A549 (cell line): ENCODE measurements around the gene RAB3GAP2. TPM values are rescaled to one million over a fixed set of nuclear protein-coding genes. Genes with fewer than 3 reads are reported as not detected.
"Not testable (repeated sequence)": the region's sequence is repeated elsewhere in the genome, so short reads cannot be mapped to it uniquely, and the experiment has no call there.

ENCODE experiments used
- ATAC-seq, 2 experiments: fragments of 200-7000 bp in 1 of 2; fragments of >200 bp in 1 of 2; cut with Nextera tagmentation in 1 of 2; cut with Tn5 transposase in 1 of 2; 3 replicates each; pipeline versions ENCODE4 v1.8.0 to v1.9.1; 2018 to 2020; ENCODE audit warnings: mild to moderate bottlenecking in 1 of 2, moderate library complexity in 1 of 2
- CTCF ChIA-PET: fragments of 300-600 bp; sonication (Branson Sonifier 250); formaldehyde crosslinking; extraction: SDS; loops from one replicate; lab custom pipeline; 2021; ENCODE audit warnings: antibody characterized with exemption, inconsistent platforms; lab: Yijun Ruan, JAX
- POLR2A ChIA-PET: fragments of 350-600 bp; formaldehyde crosslinking; extraction: SDS; loops from one replicate; lab custom pipeline; 2021; ENCODE audit warnings: antibody characterized with exemption, inconsistent platforms; lab: Yijun Ruan, JAX
- DNase-seq, 2 experiments: peaks; one replicate each; pipeline versions ENCODE4 v3.0.0 to v3.0.0-alpha.2; 2011 to 2016; ENCODE audit warnings: low read depth in 1 of 2, low spot score in 1 of 2
- FAIRE-seq: peaks from 2 replicates; lab custom pipeline; 2011; peaks lifted over from hg19 to GRCh38; lab: Jason Lieb, UNC
- H3K27ac ChIP-seq, 2 experiments: fragments of >200 bp; sonication (Bioruptor Twin); formaldehyde crosslinking; 3 replicates each; pipeline ENCODE4 v1.5.1; 2016 to 2017
- H3K4me1 ChIP-seq: fragments of >200 bp; sonication (Bioruptor Twin); formaldehyde crosslinking; 3 replicates; pipeline ENCODE4 v1.6.1; 2016
- H3K4me2 ChIP-seq: fragments of >200 bp; sonication (Bioruptor Twin); formaldehyde crosslinking; 3 replicates; pipeline ENCODE4 v1.6.1; 2016
- H3K4me3 ChIP-seq: fragments of >200 bp; sonication (Bioruptor Twin); formaldehyde crosslinking; 3 replicates; pipeline ENCODE4 v1.5.1; 2016
- H3K9me3 ChIP-seq: fragments of >200 bp; sonication (Bioruptor Twin); formaldehyde crosslinking; 3 replicates; pipeline ENCODE4 v1.6.1; 2016
- BHLHE40 ChIP-seq: IDR thresholded peaks from 2 replicates; pipeline ENCODE4 v1.6.1; 2012; ENCODE audit warnings: low read depth, low read length, inconsistent platforms
- CBX2 ChIP-seq: fragments of 200-600 bp; sonication (generic); IDR thresholded peaks from 2 replicates; pipeline ENCODE4 v1.6.1; 2016; ENCODE audit warnings: low read depth, mild to moderate bottlenecking, borderline replicate concordance
- CBX8 ChIP-seq: fragments of 200-600 bp; sonication (generic); IDR thresholded peaks from 2 replicates; pipeline ENCODE4 v1.6.1; 2016
- CEBPB ChIP-seq, 2 experiments: fragments of >200 bp in 1 of 2; sonication (Bioruptor Twin) in 1 of 2; formaldehyde crosslinking in 1 of 2; IDR thresholded peaks; 2 replicates each; pipeline ENCODE4 v1.6.1; 2012 to 2016
- CHD4 ChIP-seq: fragments of 200-600 bp; sonication (generic); IDR thresholded peaks from 2 replicates; pipeline ENCODE4 v1.6.1; 2016; ENCODE audit warnings: antibody characterized with exemption, mild to moderate bottlenecking, borderline replicate concordance
- EHF ChIP-seq: fragments of 250-450 bp; sonication (Bioruptor Pico); IDR thresholded peaks from 2 replicates; pipeline ENCODE4 v1.5.0; 2020; ENCODE audit warnings: mild to moderate bottlenecking
- EHMT2 ChIP-seq: fragments of 200-600 bp; sonication (generic); IDR thresholded peaks from 2 replicates; pipeline ENCODE4 v1.6.1; 2016; ENCODE audit warnings: antibody characterized with exemption, low read depth, mild to moderate bottlenecking, moderate library complexity
- EP300 ChIP-seq, 2 experiments: fragments of >200 bp; sonication (Bioruptor Twin); formaldehyde crosslinking; IDR thresholded peaks; 2 replicates in 1 of 2; 3 replicates in 1 of 2; pipeline ENCODE4 v1.6.1; 2016 to 2017
- ESRRA ChIP-seq: fragments of 150-350 bp; IDR thresholded peaks from 2 replicates; pipeline ENCODE4 v1.6.1; 2014; ENCODE audit warnings: mild to moderate bottlenecking, low read length, borderline replicate concordance
- FOSL2 ChIP-seq, 2 experiments: fragments of 450-650 bp in 1 of 2; fragments of >200 bp in 1 of 2; sonication (Bioruptor Twin) in 1 of 2; formaldehyde crosslinking; IDR thresholded peaks; 2 replicates each; pipeline versions ENCODE4 v1.5.0 to v1.6.1; 2016 to 2020; ENCODE audit warnings: mild to moderate bottlenecking in 1 of 2, moderate library complexity in 1 of 2
- FOXS1 ChIP-seq: fragments of 250-450 bp; sonication (Bioruptor Pico); IDR thresholded peaks from 2 replicates; pipeline ENCODE4 v1.5.0; 2020; ENCODE audit warnings: mild to moderate bottlenecking, moderate library complexity
- HDAC2 ChIP-seq: fragments of 200-600 bp; sonication (generic); IDR thresholded peaks from 2 replicates; pipeline ENCODE4 v1.6.1; 2016
- HOXA7 ChIP-seq: fragments of 250-450 bp; sonication (Bioruptor Pico); IDR thresholded peaks from 2 replicates; pipeline ENCODE4 v1.5.0; 2020; ENCODE audit warnings: mild to moderate bottlenecking, moderate library complexity
- HOXB5 ChIP-seq: fragments of 250-450 bp; sonication (Bioruptor Pico); IDR thresholded peaks from 2 replicates; pipeline ENCODE4 v1.5.0; 2020; ENCODE audit warnings: mild to moderate bottlenecking, moderate library complexity
- JUN ChIP-seq, 2 experiments: fragments of >200 bp; sonication (Bioruptor Twin); formaldehyde crosslinking; IDR thresholded peaks; 2 replicates in 1 of 2; 3 replicates in 1 of 2; pipeline ENCODE4 v1.6.1; 2016 to 2017
- KDM1A ChIP-seq: fragments of 200-600 bp; sonication (generic); IDR thresholded peaks from 2 replicates; pipeline ENCODE4 v1.6.1; 2016; ENCODE audit warnings: low read depth, mild to moderate bottlenecking
- NFE2L2 ChIP-seq: fragments of 150-350 bp; conservative IDR thresholded peaks from 2 replicates; pipeline ENCODE4 v1.6.1; 2014; ENCODE audit warnings: low read length
- POLR2A ChIP-seq: IDR thresholded peaks from 2 replicates; pipeline ENCODE4 v1.6.1; 2012; ENCODE audit warnings: mild to moderate bottlenecking, low read length
- ZFP36 ChIP-seq: fragments of 450-650 bp; IDR thresholded peaks from 2 replicates; pipeline ENCODE4 v1.6.1; 2014; ENCODE audit warnings: borderline replicate concordance; ENCODE audit not compliant: partially characterized antibody
- WGBS: methylation state at CpG from one replicate; pipeline ENCODE4 v1.1.6; 2017; ENCODE audit errors: missing lambda C conversion rate; 5-methylcytosine and 5-hydroxymethylcytosine counted together
- polyA plus RNA-seq, 4 experiments: library from polyadenylated mRNA; depleted of rRNA in 3 of 4; stranded (reverse); fragments of >200 nt; fragmentation: RNase III in 1 of 4; extraction: RNeasy Plus Mini Kit Qiagen cat#74134 plus additional on column Dnase treatment in 1 of 4; gene quantifications; 2 replicates in 3 of 4; 3 replicates in 1 of 4; pipeline ENCODE4 v1.2.3, GENCODE V29; 2011 to 2017
- TF ChIP-seq, protein P1 (sequence below): fragments of >200 bp; sonication (Bioruptor Twin); formaldehyde crosslinking; IDR thresholded peaks from 3 replicates; pipeline ENCODE4 v1.6.1; 2016
- TF ChIP-seq, protein P2 (sequence below): IDR thresholded peaks from 2 replicates; pipeline ENCODE4 v1.6.1; 2012
- TF ChIP-seq, protein P3 (sequence below): fragments of 150-350 bp; IDR thresholded peaks from 2 replicates; pipeline ENCODE4 v1.6.1; 2014; ENCODE audit warnings: low read depth, mild to moderate bottlenecking, low read length

Gene RAB3GAP2
- polyA plus RNA-seq, 2 of the 4 experiments (the other 2 are of a cell fraction): 14.1 to 42.8 TPM

DNA sequence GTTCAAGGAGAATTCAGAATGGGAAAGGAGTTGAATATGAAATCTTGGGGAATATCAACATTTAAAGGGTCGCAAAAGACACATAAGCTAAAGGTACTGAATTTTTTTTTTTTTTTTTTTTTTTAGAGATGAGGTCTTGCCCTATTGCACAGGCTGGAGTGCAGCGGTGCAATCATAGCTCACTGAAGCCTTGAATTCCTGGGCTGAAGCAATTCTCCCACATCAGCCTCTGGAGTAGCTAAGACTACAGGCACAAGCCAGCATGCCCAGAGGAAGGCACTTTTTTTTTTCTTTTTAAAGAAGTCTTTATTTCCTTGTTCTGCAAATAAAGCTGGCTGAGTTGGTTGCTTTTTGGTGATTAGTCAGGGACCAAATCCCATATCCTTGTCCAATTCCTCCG is 44.1 kb upstream of the RAB3GAP2 start:
- CTCF ChIA-PET: no interaction called here
- Histone ChIP-seq H3K4me3 (no peak overlapping the region), H3K9me3 (no peaks in the 10 kb centered on the region), H3K27ac (no peak overlapping the region), H3K4me2 (no peak overlapping the region), H3K4me1 (no peaks in the 10 kb centered on the region)
- TF ChIP-seq FOSL2 (IDR thresholded peaks at IDR 0.05) (no peak), FOSL2 (CRISPR knock-in tag; IDR thresholded peaks at IDR 0.05) (no peak), JUN (IDR thresholded peaks at IDR 0.05) (no peak), EHMT2 (no peak), CBX8 (no peak), EHF (no peak), KDM1A (no peak), ZFP36 (no peak), BHLHE40 (no peak), CHD4 (no peak), HDAC2 (no peak), CBX2 (no peak)
- TF ChIP-seq, protein P1, sequence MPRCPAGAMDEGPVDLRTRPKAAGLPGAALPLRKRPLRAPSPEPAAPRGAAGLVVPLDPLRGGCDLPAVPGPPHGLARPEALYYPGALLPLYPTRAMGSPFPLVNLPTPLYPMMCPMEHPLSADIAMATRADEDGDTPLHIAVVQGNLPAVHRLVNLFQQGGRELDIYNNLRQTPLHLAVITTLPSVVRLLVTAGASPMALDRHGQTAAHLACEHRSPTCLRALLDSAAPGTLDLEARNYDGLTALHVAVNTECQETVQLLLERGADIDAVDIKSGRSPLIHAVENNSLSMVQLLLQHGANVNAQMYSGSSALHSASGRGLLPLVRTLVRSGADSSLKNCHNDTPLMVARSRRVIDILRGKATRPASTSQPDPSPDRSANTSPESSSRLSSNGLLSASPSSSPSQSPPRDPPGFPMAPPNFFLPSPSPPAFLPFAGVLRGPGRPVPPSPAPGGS: no peak
- TF ChIP-seq, protein P2, sequence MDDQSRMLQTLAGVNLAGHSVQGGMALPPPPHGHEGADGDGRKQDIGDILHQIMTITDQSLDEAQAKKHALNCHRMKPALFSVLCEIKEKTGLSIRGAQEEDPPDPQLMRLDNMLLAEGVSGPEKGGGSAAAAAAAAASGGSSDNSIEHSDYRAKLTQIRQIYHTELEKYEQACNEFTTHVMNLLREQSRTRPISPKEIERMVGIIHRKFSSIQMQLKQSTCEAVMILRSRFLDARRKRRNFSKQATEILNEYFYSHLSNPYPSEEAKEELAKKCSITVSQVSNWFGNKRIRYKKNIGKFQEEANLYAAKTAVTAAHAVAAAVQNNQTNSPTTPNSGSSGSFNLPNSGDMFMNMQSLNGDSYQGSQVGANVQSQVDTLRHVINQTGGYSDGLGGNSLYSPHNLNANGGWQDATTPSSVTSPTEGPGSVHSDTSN: no peak
- ATAC-seq (no peak), FAIRE-seq (no peak), DNase-seq (no peak)
- 26% methylated on average over 3 of the region's 3 CpGs for WGBS
- POLR2A ChIA-PET: interaction anchor here (0.6 kb wide), 1 partner anchor 18 kb away, joined by 4 read pairs; no protein-coding TSS in a partner anchor

DNA sequence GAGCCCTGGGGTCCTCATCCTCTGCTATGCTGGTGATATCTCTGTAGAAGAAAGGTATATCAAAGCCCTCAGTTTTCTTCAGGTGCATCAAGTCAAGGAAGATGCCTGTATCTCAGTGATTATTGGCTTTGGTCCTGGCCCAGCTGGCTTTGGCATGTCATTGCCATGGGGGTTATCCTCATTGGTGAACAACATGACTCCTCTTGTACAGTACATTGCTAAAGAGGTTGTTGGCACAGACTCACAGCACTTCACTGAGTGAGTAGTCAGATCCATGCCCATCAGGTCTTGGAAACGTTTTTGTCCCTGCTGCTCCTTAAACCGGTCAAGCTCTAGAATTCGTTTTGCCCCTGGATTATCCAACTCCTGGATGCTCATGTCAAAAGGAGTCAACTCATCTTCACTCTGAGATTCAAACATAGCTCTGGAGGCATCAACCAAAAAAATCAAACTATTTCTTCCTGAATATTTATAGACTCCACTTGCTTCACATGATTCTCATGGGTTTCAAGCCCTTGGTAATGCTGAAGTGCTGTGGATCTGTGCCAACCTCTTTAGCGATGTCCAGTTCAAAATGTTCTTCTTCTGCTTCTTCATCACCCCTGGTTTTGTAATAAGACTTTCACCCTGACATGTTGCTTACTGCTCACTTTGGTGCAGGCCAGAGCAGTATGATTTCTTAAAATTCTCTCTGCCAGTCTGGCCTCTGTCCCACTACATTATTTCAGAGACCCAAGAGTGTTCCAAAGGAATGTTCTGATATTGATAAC is 43.0 kb upstream of the RAB3GAP2 start:
- POLR2A ChIA-PET: no interaction called here
- Histone ChIP-seq H3K9me3 (no peaks in the 10 kb centered on the region), H3K4me2 (no peak overlapping the region), H3K27ac (no peak overlapping the region), H3K4me1 (no peaks in the 10 kb centered on the region), H3K4me3 (no peak overlapping the region)
- 37% methylated on average over 4 of the region's 4 CpGs for WGBS
- ATAC-seq: no peak
- CTCF ChIA-PET: interaction anchor here (0.8 to 1.3 kb wide), 3 partner anchors 9 to 474 kb away, joined by 3 to 4 read pairs (median 3); no protein-coding TSS in a partner anchor
- no peak for TF ChIP-seq FOXS1 (CRISPR knock-in tag)
- TF ChIP-seq CEBPB (IDR thresholded peaks at IDR 0.05): no peak
- TF ChIP-seq, protein P3, sequence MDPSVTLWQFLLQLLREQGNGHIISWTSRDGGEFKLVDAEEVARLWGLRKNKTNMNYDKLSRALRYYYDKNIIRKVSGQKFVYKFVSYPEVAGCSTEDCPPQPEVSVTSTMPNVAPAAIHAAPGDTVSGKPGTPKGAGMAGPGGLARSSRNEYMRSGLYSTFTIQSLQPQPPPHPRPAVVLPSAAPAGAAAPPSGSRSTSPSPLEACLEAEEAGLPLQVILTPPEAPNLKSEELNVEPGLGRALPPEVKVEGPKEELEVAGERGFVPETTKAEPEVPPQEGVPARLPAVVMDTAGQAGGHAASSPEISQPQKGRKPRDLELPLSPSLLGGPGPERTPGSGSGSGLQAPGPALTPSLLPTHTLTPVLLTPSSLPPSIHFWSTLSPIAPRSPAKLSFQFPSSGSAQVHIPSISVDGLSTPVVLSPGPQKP: no peak
- TF ChIP-seq POLR2A: no peak
- TF ChIP-seq ESRRA: no peak
- TF ChIP-seq NFE2L2: no peak
- TF ChIP-seq EP300 (IDR thresholded peaks at IDR 0.05): no peak
- no peak for TF ChIP-seq HOXA7 (CRISPR knock-in tag)
- TF ChIP-seq HOXB5: no peak
- no peak for DNase-seq
- FAIRE-seq: no peak

DNA sequence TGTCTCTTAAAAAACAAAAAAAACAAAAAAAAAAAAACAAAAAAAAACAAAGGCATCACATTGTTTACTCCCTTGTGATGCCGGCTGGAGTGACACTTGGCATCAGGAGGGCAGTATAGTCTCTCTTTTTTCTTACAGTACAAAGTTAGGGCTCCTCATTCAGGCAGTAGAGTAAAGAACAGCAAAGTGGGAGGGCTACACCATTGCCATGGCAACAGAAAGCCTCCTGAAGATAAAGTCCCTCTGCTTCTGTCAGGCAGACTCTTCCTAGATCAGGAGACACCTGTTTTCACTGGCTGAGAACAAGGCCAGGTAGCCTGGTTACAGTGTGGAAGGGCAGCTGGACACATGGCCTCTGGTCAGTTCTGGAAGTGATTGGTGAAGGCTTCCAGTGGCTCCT is 41.3 kb upstream of the RAB3GAP2 start:
- DNase-seq (no peak), FAIRE-seq (no peak), ATAC-seq (no peak)
- Histone ChIP-seq H3K4me1 (no peaks in the 10 kb centered on the region), H3K9me3 (no peaks in the 10 kb centered on the region), H3K4me3 (no peak overlapping the region), H3K27ac (no peak overlapping the region), H3K4me2 (no peak overlapping the region)
- ChIA-PET CTCF (interaction anchor here (1.2 to 1.3 kb wide), 3 partner anchors 11 to 30 kb away, joined by 3 to 4 read pairs (median 3); no protein-coding TSS in a partner anchor), POLR2A (no interaction called here)
- WGBS: 27% methylated on average over 1 of the region's 1 CpG
- TF ChIP-seq, protein P2: no peak

DNA sequence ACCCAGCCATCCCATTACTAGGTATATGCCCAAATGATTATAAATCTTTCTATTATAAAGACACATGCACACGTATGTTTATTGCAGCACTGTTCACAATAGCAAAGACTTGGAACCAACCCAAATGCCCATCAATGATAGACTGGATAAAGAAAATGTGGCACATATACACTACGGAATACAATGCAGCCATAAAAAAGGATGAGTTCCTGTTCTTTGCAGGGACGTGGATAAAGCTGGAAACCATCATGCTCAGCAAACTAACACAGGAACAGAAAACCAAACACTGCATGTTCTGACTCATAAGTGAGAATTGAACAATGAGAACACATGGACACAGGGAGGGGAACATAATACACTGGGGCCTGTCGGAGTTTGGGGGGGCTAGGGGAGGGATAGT is 37.9 kb upstream of the RAB3GAP2 start:
- H3K27ac ChIP-seq, FAIRE-seq, H3K9me3 ChIP-seq, H3K4me1 ChIP-seq, H3K4me2 ChIP-seq, H3K4me3 ChIP-seq, DNase-seq, ATAC-seq, POLR2A ChIA-PET: not testable (repeated sequence)
- CTCF ChIA-PET: interaction anchor here (2.1 kb wide), 1 partner anchor 14 kb away, joined by 5 read pairs; no protein-coding TSS in a partner anchor
- 3% methylated on average over 4 of the region's 4 CpGs for WGBS
